ENCODE results near the gene GON7.
"Not testable (repeated sequence)": the region's sequence is repeated elsewhere in the genome, so short reads cannot be mapped to it uniquely, and the experiment has no call there.

DNA sequence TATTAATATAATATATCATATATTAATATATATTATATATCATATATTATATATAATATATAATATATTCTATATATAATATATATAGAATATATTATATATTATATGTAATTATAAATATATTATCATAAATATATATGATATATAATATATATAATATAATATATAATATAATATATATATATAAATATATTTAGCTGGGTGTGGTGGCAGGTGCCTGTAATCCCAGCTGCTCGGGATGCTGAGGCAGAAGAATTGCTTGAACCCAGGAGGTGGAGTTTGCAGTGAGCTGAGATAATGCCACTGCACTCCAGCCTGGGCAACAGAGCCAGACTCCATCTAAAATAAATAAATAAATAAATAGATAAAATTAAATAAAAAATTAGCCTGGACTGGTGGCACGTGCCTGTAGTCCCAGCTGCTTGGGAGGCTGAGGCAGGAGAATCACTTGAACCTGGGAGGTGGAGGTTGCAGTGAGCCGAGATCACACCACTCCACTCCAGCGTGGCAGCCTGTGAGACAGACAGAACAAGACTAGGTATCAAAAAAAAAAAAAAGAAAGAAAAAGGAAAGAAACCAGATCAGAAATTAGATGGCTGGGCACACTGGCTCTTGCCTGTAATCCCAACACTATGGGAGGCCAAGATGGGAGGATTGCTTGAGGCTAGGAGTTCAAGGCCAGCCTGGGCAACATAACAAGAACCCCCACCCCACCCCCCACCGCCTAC, 47.1 kb downstream of the GON7 start:
- not testable (repeated sequence) for TF ChIP-seq EZH2phosphoT487 (IDR thresholded peaks at IDR 0.05; ENCODE audit: insufficient read depth, low read depth); EZH2 (IDR thresholded peaks at IDR 0.05; ENCODE audit: insufficient read depth, poor library complexity, severe bottlenecking)

Data from GM23248 (cell line).